Activated T-cell treated with anti-CD3 and anti-CD28 coated beads, Interleukin-2, amount 50 U/mL, for 48 hours (primary cell): ENCODE measurements around the gene SPAG16.
"Not testable (repeated sequence)": the region's sequence is repeated elsewhere in the genome, so short reads cannot be mapped to it uniquely, and the experiment has no call there.

ENCODE experiments used
- DNase-seq, 2 experiments: peaks; one replicate each; pipeline ENCODE4 v3.0.0-alpha.2; 2020

The SPAG16 gene

GRCh38 chr2:213710164-213710563 is 425.9 kb downstream of the SPAG16 start:
- DNase-seq = no peak

DNA sequence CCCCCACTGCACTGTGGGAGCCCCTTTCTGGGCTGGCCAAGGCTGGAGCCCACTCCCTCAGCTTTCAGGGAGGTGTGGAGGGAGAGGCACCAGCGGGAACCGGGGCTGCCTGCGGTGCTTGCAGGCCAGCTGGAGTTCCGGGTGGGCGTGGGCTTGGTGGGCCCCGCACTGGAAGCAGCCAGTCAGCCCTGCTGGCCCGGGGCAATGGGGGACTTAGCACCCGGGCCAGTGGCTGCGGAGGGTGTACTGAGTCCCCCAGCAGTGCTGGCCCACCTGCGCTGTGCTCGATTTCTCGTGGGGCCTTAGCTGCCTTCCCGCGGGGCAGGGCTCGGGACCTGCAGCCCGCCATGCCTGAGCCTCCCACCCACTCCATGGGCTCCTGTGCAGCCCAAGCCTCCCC is 434.1 kb downstream of the SPAG16 start:
- not testable (repeated sequence) for DNase-seq

DNA sequence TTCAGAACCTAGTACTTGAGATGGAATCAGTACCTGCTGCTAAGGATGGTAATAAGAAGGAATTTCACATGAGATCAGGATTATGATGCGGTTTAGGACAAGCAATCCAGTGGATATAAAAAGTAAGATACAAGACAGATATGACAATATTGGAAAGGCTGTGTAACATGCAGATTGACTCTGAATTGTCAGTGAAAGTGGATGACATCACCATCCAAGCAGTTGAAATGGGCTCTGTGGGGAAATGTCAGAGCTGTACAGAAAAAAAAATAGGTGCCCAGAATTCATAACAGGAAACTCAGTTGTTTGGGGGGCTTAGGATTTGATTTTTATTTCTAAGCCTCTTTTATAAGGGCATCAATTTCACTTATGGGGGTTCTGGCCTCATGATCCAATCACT is 438.3 kb downstream of the SPAG16 start:
- no peak for DNase-seq

DNA sequence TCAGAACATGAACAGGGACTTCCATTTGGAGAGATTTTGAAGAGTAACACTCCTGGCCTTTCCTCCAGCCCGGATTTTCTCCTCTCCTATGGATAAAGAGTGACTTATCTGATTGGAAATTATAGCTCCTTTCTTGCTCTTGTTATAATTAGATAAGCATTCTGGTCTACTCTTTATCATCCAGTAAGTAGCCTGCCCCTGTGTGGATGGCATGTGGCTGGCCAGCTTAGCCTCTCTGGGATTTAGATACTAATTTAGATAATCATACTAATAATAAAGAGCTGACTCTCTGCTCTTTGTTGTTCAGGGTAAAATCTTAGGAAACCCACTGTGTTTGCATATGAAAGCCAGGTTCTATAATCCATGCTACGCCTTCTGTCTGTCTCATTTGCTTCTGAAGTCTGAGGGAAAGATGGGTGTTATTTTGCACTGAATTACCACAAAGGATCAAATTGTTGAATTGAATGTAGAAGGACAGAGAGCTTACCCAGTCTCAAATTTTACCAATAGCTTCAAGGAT is 438.8 kb downstream of the SPAG16 start:
- no peak for DNase-seq

DNA sequence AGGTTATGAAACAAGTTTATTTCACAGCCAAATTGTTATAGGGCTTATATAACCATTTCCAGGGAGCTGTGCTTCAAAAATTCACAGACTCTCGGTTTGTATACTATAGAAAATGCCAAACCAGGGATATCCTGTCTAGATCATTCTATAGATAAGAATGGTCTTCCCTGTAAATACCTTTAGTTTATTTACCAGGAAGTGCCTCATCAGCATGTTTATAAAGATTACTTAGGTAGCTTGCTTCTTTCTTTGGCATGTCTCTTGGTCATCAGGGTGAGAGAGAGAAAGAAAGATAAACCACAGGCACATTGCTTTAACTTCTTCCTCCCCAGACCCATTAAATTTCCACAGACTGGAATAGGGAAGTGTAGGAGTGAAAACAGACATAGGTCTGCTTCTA is 439.4 kb downstream of the SPAG16 start:
- no peak for DNase-seq

- no peak for DNase-seq
These were observed 441.8 kb downstream of the SPAG16 start for GRCh38 chr2:213726101-213726500.

DNA sequence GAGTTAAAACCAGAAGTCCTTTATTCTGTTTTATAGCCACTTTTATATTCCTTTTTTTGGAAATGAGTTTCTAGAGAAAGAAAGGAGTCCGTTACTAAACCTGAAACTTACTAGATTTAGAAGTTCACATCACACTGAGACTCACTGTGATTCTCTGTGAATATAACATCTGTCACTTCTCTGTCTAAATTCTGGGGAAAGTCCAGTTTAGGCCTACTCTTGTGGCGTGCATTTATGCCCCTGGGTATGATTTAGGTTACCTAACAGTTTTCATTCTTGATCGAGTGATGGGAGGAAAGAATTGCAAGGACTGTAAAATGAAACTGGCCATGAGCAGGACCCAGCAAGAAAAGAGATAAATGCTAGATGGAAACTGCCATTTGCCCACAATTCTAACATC is 449.6 kb downstream of the SPAG16 start:
- DNase-seq = no peak

DNA sequence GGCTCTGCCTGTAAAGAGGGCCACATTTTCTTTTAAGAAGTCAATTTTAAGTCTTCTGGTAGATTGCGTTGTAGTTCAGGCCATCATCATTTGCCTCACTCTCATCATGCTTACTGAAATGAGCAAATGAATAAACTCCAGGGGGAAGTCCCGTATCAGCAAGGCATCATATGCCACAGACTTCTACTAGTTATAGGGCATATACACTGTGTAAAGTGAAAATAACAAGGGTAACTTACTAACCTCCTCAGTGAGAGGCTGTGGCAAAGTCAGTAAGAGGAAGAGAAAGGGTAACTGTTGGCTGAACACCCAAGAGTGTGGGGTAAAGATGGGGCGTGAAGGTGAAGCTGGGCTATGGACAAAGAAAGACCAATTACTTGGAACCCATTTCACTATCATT is 456.2 kb downstream of the SPAG16 start:
- no peak for DNase-seq

DNA sequence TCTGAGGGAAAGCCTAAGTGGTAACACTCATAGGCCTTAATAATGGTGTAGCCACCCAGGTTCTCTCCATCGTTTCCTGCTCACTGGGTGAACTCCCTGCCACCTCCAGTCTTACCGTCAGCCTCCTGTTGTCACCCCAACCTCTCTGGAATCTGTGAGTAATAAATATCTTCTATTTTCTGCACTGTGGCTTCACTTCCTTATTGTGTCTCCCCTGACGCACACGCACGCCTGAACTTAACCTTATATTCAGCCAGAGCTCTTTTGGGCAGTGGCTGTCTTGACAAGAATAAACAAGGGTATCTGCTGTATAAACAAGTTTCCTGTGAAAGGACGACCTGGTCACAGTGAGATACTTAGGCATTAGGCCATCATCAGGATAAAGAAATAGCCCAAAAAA is 467.2 kb downstream of the SPAG16 start:
- no peak for DNase-seq

DNA sequence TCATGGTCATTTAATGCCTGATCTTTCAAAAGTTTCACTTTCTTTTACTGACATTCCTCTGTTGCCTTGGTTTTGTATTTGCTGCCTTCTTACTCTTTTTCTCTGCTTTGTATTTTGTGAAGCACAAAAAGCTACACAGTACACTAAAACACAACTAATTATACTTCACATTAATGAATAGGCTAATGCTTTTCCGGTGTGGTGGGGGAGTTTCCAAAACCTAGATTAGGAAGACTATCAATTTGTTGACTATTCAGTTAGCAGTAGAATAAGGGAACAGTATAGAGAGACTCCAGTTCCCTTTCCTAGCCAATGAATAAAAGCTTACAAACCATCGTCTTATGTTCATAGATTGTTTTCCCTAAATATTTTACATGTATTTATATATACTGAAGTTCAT is 468.3 kb downstream of the SPAG16 start:
- DNase-seq = no peak

DNA sequence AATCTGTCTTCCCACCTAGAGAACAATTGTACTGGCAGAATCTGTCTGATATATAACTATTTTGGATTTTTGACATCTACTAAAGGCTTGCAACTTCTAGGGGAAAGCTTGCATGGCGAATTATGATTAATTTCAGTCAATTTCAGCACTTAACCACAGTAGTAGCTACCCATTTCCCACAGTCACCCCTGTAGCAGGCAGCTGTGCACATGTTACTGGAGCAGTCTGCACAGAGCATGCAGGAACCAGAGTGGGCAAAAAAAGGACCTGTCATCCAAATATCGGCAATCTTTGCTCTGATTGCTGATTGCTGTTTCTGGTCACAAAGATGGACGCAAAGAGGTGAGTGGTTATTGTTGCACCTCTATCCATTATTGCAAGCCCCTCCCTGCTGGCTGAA is 473.3 kb downstream of the SPAG16 start:
- no peak for DNase-seq

DNA sequence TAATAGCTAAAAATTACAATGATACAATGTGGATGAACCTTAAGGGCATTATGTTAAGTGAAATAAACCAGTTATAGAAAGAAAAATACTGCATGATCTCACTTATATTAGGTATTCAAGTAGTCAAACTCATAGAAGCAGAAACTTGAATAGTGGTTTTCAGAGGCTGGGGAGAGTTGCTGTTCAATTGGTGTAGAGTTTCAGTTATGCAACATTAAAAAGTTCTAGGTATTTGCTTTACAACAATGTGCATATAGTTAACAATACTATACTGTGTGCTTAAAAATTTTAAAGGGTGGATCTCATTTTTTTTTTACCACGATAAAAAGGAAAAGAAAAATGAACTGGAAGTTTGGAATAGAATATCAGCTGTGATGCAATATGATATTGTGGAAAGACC is 479.1 kb downstream of the SPAG16 start:
- no peak for DNase-seq

GRCh38 chr2:213763963-213764362 is 479.7 kb downstream of the SPAG16 start:
- no peak for DNase-seq

DNA sequence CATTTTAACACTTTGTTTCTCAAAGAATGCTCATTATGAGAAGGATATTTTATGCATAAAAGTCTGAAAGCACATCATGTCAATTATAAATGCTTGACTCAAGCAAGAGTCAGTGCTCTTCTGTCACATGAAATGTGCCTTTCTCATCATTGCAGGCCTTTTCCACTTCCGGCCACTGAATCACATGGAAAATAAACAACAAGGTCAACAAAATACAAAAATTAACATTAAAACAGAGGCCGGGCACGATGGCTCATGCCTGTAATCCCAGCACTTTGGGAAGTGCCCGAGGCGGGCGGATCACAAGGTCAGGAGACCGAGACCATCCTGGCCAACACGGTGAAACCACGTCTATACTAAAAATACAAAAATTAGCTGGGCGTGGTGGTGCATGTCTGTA is 480.6 kb downstream of the SPAG16 start:
- DNase-seq = no peak

- no peak for DNase-seq
These were observed 481.8 kb downstream of the SPAG16 start for GRCh38 chr2:213766062-213766461.

- no peak for DNase-seq
These were observed 482.2 kb downstream of the SPAG16 start for GRCh38 chr2:213766465-213766901.

DNA sequence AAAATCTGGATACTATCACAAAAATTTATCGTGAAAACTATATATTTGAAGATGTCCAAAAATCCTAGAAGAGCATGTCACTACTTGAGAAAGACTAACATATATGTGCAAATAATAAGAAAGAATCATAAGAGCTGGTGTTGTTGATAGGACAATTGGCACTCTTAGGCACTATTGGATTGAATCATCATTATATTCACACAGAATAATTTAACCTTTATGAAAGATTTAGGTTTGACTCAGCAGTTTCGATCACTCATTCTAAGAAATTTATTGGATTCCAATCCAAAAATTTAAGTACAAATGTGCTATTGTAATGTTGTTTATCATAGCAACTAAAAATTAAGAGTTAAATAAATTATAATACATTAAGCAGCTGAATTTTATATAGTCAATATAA is 503.6 kb downstream of the SPAG16 start:
- DNase-seq = no peak

DNA sequence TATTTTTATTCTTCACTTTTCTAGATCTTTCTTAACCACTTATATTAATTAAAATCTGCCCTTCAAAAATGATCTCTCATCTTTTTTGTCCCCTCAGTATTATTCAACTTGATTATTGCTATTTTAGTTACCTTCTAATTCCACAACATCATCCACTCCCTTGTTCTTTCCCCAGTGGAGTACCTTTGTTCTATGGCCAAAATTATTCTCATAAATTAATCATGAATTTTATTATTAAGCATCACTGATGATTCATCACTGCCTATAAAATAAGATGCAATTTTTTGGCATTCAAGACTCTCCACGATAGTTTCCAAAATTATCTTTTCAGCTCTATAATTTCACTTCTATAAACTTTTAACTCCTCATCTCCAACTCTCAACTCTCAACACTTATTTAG is 505.7 kb downstream of the SPAG16 start:
- DNase-seq = no peak

DNA sequence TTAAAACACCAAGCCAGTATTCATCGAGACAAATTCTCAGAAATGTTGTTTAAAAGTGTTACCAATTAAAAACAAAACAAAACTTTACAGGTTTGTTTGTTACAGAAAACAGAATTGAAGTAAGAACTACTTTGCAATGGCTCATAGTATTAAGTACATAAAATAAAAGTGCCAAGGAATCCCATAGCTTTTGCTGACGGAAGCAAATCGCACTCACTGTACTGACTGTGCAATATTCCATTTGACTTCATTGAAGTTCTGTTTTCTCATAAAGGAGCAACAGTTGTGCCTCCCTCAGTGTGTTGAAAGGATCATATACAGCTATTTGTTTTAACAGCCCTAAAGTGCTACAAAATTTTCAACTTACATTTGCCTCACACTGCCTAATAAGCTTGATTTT is 507.8 kb downstream of the SPAG16 start:
- no peak for DNase-seq

DNA sequence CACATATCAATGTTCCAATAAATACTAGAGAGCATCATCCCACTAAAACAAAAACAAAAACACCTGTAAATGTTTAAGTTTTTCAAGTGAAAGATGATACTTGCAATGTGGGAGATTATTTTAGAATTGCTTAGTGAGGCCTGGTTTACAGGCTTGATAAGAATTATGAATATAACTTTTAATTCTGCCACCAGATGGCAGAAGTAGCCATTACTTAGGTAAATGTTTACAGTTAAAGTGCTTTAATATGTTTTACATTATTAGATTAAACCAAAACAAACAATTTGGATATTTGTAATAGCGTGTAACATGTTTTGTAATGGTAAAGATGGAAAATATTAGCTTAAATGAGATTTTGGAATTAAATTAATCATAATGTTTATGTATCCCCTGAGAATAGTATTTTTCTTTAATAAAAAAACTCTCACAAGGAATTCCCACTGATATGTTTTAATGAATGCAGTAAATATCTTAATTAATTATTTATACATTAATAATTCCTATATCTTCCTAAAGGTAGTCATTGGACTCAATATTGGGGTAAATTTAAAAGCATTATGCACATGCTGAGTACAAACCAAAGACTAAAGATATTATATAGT is 522.0 kb downstream of the SPAG16 start:
- DNase-seq = no peak

- DNase-seq = no peak
These were observed 532.3 kb downstream of the SPAG16 start for GRCh38 chr2:213816583-213816982.

GRCh38 chr2:213818436-213818835 is 534.2 kb downstream of the SPAG16 start:
- DNase-seq = no peak

DNA sequence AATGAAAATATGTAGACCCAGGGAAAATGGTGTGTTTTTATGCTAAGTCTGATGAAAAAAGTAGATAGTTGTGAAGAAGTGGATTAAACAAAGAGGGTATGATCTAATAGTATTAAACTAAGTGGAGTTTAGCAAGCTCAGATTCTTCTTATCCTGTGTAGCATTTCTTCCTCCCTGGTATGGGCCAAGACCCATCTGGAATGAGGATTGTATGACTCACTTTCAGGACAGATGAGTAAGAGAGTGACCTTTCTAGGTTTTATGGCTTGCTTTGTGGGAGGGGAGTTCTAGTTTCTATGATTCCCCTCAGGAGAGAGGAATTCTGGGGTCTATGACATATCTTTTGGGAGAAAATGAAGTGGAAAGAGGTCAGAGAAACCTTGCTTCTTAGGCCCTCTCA is 550.1 kb downstream of the SPAG16 start:
- DNase-seq = no peak

GRCh38 chr2:213834746-213835145 is 550.5 kb downstream of the SPAG16 start:
- DNase-seq = no peak

- DNase-seq = no peak
These were observed 562.6 kb downstream of the SPAG16 start for GRCh38 chr2:213846856-213847255.
